DOHH2 (cell line): ENCODE measurements around the gene MOB3C.

Source experiments
- CTCF ChIP-seq: fragments of 200-600 bp; sonication (generic); IDR thresholded peaks from one replicate; pipeline ENCODE4 v1.5.1; 2014; ENCODE audit warnings: antibody characterized with exemption, mild to moderate bottlenecking, low read depth, low read length; ENCODE audit not compliant: poor library complexity, severe bottlenecking
- EZH2phosphoT487 ChIP-seq: fragments of 200-600 bp; sonication (generic); IDR thresholded peaks from 2 replicates; pipeline ENCODE4 v1.6.1; 2017; ENCODE audit warnings: borderline replicate concordance, mild to moderate bottlenecking, antibody characterized with exemption, low read length, moderate library complexity, mixed read lengths

GRCh38 chr1:46652321-46653100, 35.9 kb upstream of the MOB3C start:
- no peak for TF ChIP-seq CTCF
- no peak for TF ChIP-seq EZH2phosphoT487
